Skin epidermis (tissue), 12 donors: ENCODE measurements around the gene MRPL41.
A peak's percentile ranks its signal among the peaks of the same experiment; 100 is the strongest.
"Not testable (repeated sequence)": the region's sequence is repeated elsewhere in the genome, so short reads cannot be mapped to it uniquely, and the experiment has no call there.

Experiments used
- H3K27ac ChIP-seq, 21 experiments: fragments of 200-600 bp; sonication (generic) in 11 of 21; one replicate each; pipeline ENCODE4 v1.5.0; 2020; ENCODE audit warnings: mild to moderate bottlenecking in 3 of 21, inconsistent platforms in 2 of 21, moderate library complexity in 2 of 21
- H3K4me3 ChIP-seq, 7 experiments: fragments of 200-600 bp; sonication (generic) in 2 of 7; one replicate each; pipeline ENCODE4 v1.5.0; 2020; ENCODE audit warnings: inconsistent platforms in 2 of 7, mild to moderate bottlenecking in 2 of 7, moderate library complexity in 1 of 7

The MRPL41 gene

GRCh38 chr9:137551264-137552021, at the start of gene MRPL41:
TSS of gene MRPL41 (plus strand) at chr9:137551879. CDS start at chr9:137552082, 203 bp downstream.
- Histone ChIP-seq H3K27ac (peak within 1 kb of the TSS; percentile 58 to 91 (median 86)), H3K4me3 (peak within 1 kb of the TSS; percentile 51 to 94 (median 88))

GRCh38 chr9:137502008-137502911, 49.4 kb upstream of the MRPL41 start:
- H3K27ac ChIP-seq, result no peak overlapping the region
- no peak overlapping the region for H3K4me3 ChIP-seq

GRCh38 chr9:137504432-137504777, 47.3 kb upstream of the MRPL41 start:
- Histone ChIP-seq H3K27ac (no peak overlapping the region), H3K4me3 (no peak overlapping the region)

- Histone ChIP-seq H3K4me3 (no peak overlapping the region), H3K27ac (no peak overlapping the region)
These were observed 46.1 kb upstream of the MRPL41 start for GRCh38 chr9:137505421-137506140.

GRCh38 chr9:137506274-137506673, 45.4 kb upstream of the MRPL41 start:
- H3K27ac ChIP-seq, result no peak overlapping the region
- H3K4me3 ChIP-seq, result no peak overlapping the region

GRCh38 chr9:137506702-137507171, 44.9 kb upstream of the MRPL41 start:
- H3K4me3 ChIP-seq, result no peak overlapping the region
- no peak overlapping the region for H3K27ac ChIP-seq

GRCh38 chr9:137509198-137509597, 42.5 kb upstream of the MRPL41 start:
- H3K4me3 ChIP-seq, result no peak overlapping the region
- H3K27ac ChIP-seq, result no peak overlapping the region

- H3K4me3 ChIP-seq, H3K27ac ChIP-seq: not testable (repeated sequence)
These were observed 40.6 kb upstream of the MRPL41 start for GRCh38 chr9:137511126-137511525.

GRCh38 chr9:137511758-137512463, 39.8 kb upstream of the MRPL41 start:
- no peak overlapping the region for H3K4me3 ChIP-seq
- no peak overlapping the region for H3K27ac ChIP-seq

- not testable (repeated sequence) for H3K27ac ChIP-seq, H3K4me3 ChIP-seq
These were observed 38.5 kb upstream of the MRPL41 start for GRCh38 chr9:137513136-137513535.

GRCh38 chr9:137513801-137514570, 37.7 kb upstream of the MRPL41 start:
- H3K27ac ChIP-seq, H3K4me3 ChIP-seq: not testable (repeated sequence)

GRCh38 chr9:137514691-137515337, 36.9 kb upstream of the MRPL41 start:
- Histone ChIP-seq H3K27ac (no peak overlapping the region), H3K4me3 (no peak overlapping the region)

GRCh38 chr9:137515338-137515724, 36.3 kb upstream of the MRPL41 start:
- Histone ChIP-seq H3K27ac (no peak overlapping the region), H3K4me3 (no peak overlapping the region)

GRCh38 chr9:137516144-137516917, 35.3 kb upstream of the MRPL41 start:
- Histone ChIP-seq H3K4me3 (no peak overlapping the region), H3K27ac (no peak overlapping the region)

GRCh38 chr9:137518661-137519459, 32.8 kb upstream of the MRPL41 start:
- H3K27ac ChIP-seq, H3K4me3 ChIP-seq: not testable (repeated sequence)

GRCh38 chr9:137519553-137519952, 32.1 kb upstream of the MRPL41 start:
- H3K27ac ChIP-seq, result no peak overlapping the region
- no peak overlapping the region for H3K4me3 ChIP-seq
